Measurements from ENCODE around the gene BAG1. TPM values are rescaled to one million over a fixed set of nuclear protein-coding genes. Genes with fewer than 3 reads are reported as not detected.
A peak's percentile ranks its signal among the peaks of the same experiment; 100 is the strongest.

BAG1 gene
- total RNA-seq, 4 donors from 2014 or later: 128 to 165 (median 139) TPM

GRCh38 chr9:33288235-33288634 lies 23.7 kb upstream of the BAG1 start:
- Histone ChIP-seq H3K27ac (peak overlapping the region in 2 of 4 donors; percentile 94 to 97), H3K4me1 (peaks cover 0 to 46% (median 25%) of the 10 kb centered on the region in 3 donors), H3K36me3 (peaks cover 0 to 34% of the 10 kb centered on the region in 2 donors), H3K9me3 (no peaks in the 10 kb centered on the region), H3K4me3 (no peak overlapping the region), H3K27me3 (no peaks in the 10 kb centered on the region)
- no peak for ATAC-seq
- 60% methylated on average over 1 of the region's 4 CpGs; no CpG with 5 or more reads in 1 of the 2 donors for WGBS, 2 donors (ENCODE audit: low coverage in 1 of 2)
- TF ChIP-seq, protein P1, sequence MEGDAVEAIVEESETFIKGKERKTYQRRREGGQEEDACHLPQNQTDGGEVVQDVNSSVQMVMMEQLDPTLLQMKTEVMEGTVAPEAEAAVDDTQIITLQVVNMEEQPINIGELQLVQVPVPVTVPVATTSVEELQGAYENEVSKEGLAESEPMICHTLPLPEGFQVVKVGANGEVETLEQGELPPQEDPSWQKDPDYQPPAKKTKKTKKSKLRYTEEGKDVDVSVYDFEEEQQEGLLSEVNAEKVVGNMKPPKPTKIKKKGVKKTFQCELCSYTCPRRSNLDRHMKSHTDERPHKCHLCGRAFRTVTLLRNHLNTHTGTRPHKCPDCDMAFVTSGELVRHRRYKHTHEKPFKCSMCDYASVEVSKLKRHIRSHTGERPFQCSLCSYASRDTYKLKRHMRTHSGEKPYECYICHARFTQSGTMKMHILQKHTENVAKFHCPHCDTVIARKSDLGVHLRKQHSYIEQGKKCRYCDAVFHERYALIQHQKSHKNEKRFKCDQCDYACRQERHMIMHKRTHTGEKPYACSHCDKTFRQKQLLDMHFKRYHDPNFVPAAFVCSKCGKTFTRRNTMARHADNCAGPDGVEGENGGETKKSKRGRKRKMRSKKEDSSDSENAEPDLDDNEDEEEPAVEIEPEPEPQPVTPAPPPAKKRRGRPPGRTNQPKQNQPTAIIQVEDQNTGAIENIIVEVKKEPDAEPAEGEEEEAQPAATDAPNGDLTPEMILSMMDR (IDR thresholded peaks at IDR 0.05): no peak
- TF ChIP-seq POLR2AphosphoS5 (IDR thresholded peaks at IDR 0.05) (no peak), EP300 (IDR thresholded peaks at IDR 0.05) (no peak), POLR2A (IDR thresholded peaks at IDR 0.05) (no peak)

GRCh38 chr9:33287087-33287490 lies 22.6 kb upstream of the BAG1 start:
- Histone ChIP-seq H3K4me3 (no peak overlapping the region), H3K36me3 (peaks cover 0 to 40% of the 10 kb centered on the region in 2 donors), H3K4me1 (peaks cover 0 to 34% (median 18%) of the 10 kb centered on the region in 3 donors), H3K27me3 (no peaks in the 10 kb centered on the region), H3K9me3 (no peaks in the 10 kb centered on the region), H3K27ac (peak overlapping the region in 3 of 4 donors; percentile 61 to 97 (median 94))
- TF ChIP-seq POLR2AphosphoS5 (IDR thresholded peaks at IDR 0.05) (peak; percentile 35), EP300 (IDR thresholded peaks at IDR 0.05) (no peak), POLR2A (IDR thresholded peaks at IDR 0.05) (no peak)
- TF ChIP-seq, protein P1 (IDR thresholded peaks at IDR 0.05): peak; percentile 61 to 78 (median 70)
- 42 to 57% methylated on average over 2 to 4 of the region's 4 CpGs for WGBS, 2 donors (ENCODE audit: low coverage in 1 of 2)
- no peak for ATAC-seq

- TF ChIP-seq, protein P1 (IDR thresholded peaks at IDR 0.05): no peak
- TF ChIP-seq EP300 (IDR thresholded peaks at IDR 0.05) (no peak), POLR2AphosphoS5 (IDR thresholded peaks at IDR 0.05) (no peak)
- H3K36me3 ChIP-seq: peaks cover 0 to 54% of the 10 kb centered on the region in 2 donors
- no peak overlapping the region for H3K4me3 ChIP-seq
- peaks cover 0 to 23% (median 10%) of the 10 kb centered on the region in 3 donors for H3K4me1 ChIP-seq
- WGBS, 2 donors (ENCODE audit: low coverage in 1 of 2): 81% methylated on average over 4 to 5 of the region's 5 CpGs
- H3K27me3 ChIP-seq: no peaks in the 10 kb centered on the region
- H3K27ac ChIP-seq: no peak overlapping the region
- no peaks in the 10 kb centered on the region for H3K9me3 ChIP-seq
- ATAC-seq: no peak
Observed at GRCh38 chr9:33285502-33285901, 21.0 kb upstream of the BAG1 start.

GRCh38 chr9:33277484-33277883 lies 13.0 kb upstream of the BAG1 start:
- WGBS, 2 donors (ENCODE audit: low coverage in 1 of 2): 90 to 95% methylated on average over 4 of the region's 4 CpGs
- peaks cover 6 to 100% of the 10 kb centered on the region in 2 donors for H3K36me3 ChIP-seq

DNA sequence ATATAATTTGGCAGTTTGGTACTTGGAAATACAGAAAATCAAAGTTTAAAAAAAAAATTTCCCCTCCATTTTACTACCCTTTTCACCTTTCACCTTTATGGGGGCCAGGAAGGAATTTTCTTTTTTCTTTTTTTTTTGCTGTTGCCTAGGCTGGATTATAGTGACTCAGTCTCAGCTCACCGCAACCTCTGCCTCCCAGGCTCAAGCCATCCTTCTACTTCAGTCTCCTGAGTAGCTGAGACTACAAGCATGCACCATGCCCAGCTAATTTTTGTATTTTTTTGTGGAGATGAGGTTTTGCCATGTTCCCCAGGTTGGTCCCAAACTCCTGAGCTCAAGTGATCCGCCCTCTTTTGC lies 9.4 kb upstream of the BAG1 start:
- Histone ChIP-seq H3K27me3 (no peaks in the 10 kb centered on the region), H3K27ac (no peak overlapping the region), H3K4me3 (no peak overlapping the region), H3K9me3 (no peaks in the 10 kb centered on the region), H3K36me3 (peaks cover 17 to 99% of the 10 kb centered on the region in 2 donors), H3K4me1 (no peaks in the 10 kb centered on the region)
- no peak for ATAC-seq
- TF ChIP-seq POLR2AphosphoS5 (IDR thresholded peaks at IDR 0.05) (no peak), POLR2A (IDR thresholded peaks at IDR 0.05) (no peak), EP300 (IDR thresholded peaks at IDR 0.05) (no peak)
- TF ChIP-seq, protein P1 (IDR thresholded peaks at IDR 0.05): no peak
- 91% methylated on average over 2 of the region's 2 CpGs; no CpG with 5 or more reads in 1 of the 2 donors for whole genome bisulfite sequencing, 2 donors (ENCODE audit: low coverage in 1 of 2)

More at GRCh38 chr9:33277484-33277883, 13.0 kb upstream of the BAG1 start:
- no peak for ATAC-seq
- Histone ChIP-seq H3K4me3 (no peak overlapping the region), H3K27me3 (no peaks in the 10 kb centered on the region), H3K27ac (no peak overlapping the region), H3K9me3 (no peaks in the 10 kb centered on the region), H3K4me1 (no peaks in the 10 kb centered on the region)
- TF ChIP-seq EP300 (IDR thresholded peaks at IDR 0.05): no peak
- no peak for TF ChIP-seq POLR2A (IDR thresholded peaks at IDR 0.05)
- TF ChIP-seq, protein P1 (IDR thresholded peaks at IDR 0.05): no peak
- TF ChIP-seq POLR2AphosphoS5 (IDR thresholded peaks at IDR 0.05): no peak

Data from gastroesophageal sphincter (tissue), 4 donors.